HepG2 (cell line): ENCODE results near the gene VRK2. TPM values are rescaled to one million over a fixed set of nuclear protein-coding genes. Genes with fewer than 3 reads are reported as not detected.

Experiments
- AGO1 ChIP-seq: fragments of 200-400 bp; formaldehyde crosslinking; IDR thresholded peaks from 2 replicates; pipeline ENCODE4 v1.6.1; 2017; ENCODE audit warnings: mild to moderate bottlenecking, low read depth, low read length, moderate library complexity; ENCODE audit not compliant: poor library complexity, severe bottlenecking
- CC2D1A ChIP-seq: sonication (generic); formaldehyde crosslinking; IDR thresholded peaks from 2 replicates; pipeline ENCODE4 v1.8.1; 2023; ENCODE audit warnings: mild to moderate bottlenecking, missing genetic modification reagents
- DBP ChIP-seq: sonication (generic); formaldehyde crosslinking; IDR thresholded peaks from 2 replicates; pipeline ENCODE4 v1.4.0; 2020; ENCODE audit warnings: missing genetic modification reagents; ENCODE audit errors: not compliant biosample characterization
- DDIT3 ChIP-seq: sonication (generic); formaldehyde crosslinking; IDR thresholded peaks from 2 replicates; pipeline ENCODE4 v1.4.0; 2020; ENCODE audit warnings: mild to moderate bottlenecking, missing genetic modification reagents
- MAF1 ChIP-seq: sonication (generic); formaldehyde crosslinking; IDR thresholded peaks from 2 replicates; pipeline ENCODE4 v1.5.0; 2020; ENCODE audit warnings: missing genetic modification reagents, borderline replicate concordance
- NONO ChIP-seq, 2 experiments: fragments of 450-650 bp in 1 of 2; sonication (generic) in 1 of 2; formaldehyde crosslinking in 1 of 2; IDR thresholded peaks in 1 of 2; conservative IDR thresholded peaks in 1 of 2; 2 replicates each; pipeline versions ENCODE4 v1.6.1 to v1.8.0; 2017 to 2022; ENCODE audit warnings: mild to moderate bottlenecking in 1 of 2, missing genetic modification reagents in 1 of 2, moderate library complexity in 1 of 2
- PPARG ChIP-seq: conservative IDR thresholded peaks from 2 replicates; pipeline ENCODE4 v1.6.1; 2016; ENCODE audit warnings: missing biosample characterization, missing genetic modification reagents
- RBM39 ChIP-seq: fragments of 200-400 bp; formaldehyde crosslinking; IDR thresholded peaks from one replicate; pipeline ENCODE4 v1.6.1; 2018; ENCODE audit warnings: antibody characterized with exemption, mild to moderate bottlenecking, low read depth, low read length; ENCODE audit not compliant: poor library complexity, severe bottlenecking
- RCOR2 ChIP-seq: IDR thresholded peaks from 2 replicates; pipeline ENCODE4 v1.6.1; 2016; ENCODE audit warnings: missing biosample characterization, missing genetic modification reagents
- SMC3 ChIP-seq: IDR thresholded peaks from 2 replicates; pipeline ENCODE4 v1.6.1; 2011; ENCODE audit warnings: low read length, improper control_type of control experiment
- SMYD3 ChIP-seq: sonication (generic); formaldehyde crosslinking; IDR thresholded peaks from 2 replicates; pipeline ENCODE4 v1.8.1; 2023; ENCODE audit warnings: mild to moderate bottlenecking, missing genetic modification reagents
- SYNCRIP ChIP-seq: fragments of 200-400 bp; formaldehyde crosslinking; IDR thresholded peaks from 2 replicates; pipeline ENCODE4 v1.6.1; 2018; ENCODE audit warnings: mild to moderate bottlenecking, low read depth, low read length; ENCODE audit not compliant: insufficient read depth
- TGIF2 ChIP-seq: IDR thresholded peaks from 2 replicates; pipeline ENCODE4 v1.6.1; 2016; ENCODE audit warnings: control low read depth, missing compliant biosample characterization
- TOPORS ChIP-seq: sonication (generic); formaldehyde crosslinking; IDR thresholded peaks from 2 replicates; pipeline ENCODE4 v1.8.0; 2023; ENCODE audit warnings: mild to moderate bottlenecking, missing genetic modification reagents
- ZFP36 ChIP-seq: fragments of 150-350 bp; IDR thresholded peaks from 2 replicates; pipeline ENCODE4 v1.6.1; 2018; ENCODE audit warnings: borderline replicate concordance, low read length, low read depth; ENCODE audit not compliant: partially characterized antibody
- ZHX2 ChIP-seq, 2 experiments: sonication (generic) in 1 of 2; formaldehyde crosslinking in 1 of 2; IDR thresholded peaks; 2 replicates each; pipeline versions ENCODE4 v1.6.1 to v1.9.0; 2014 to 2022; ENCODE audit warnings: antibody characterized with exemption in 1 of 2, borderline replicate concordance in 1 of 2, inconsistent platforms in 1 of 2, low read depth in 1 of 2, missing genetic modification reagents in 1 of 2
- ZIK1 ChIP-seq: sonication (generic); formaldehyde crosslinking; IDR thresholded peaks from 2 replicates; pipeline ENCODE4 v1.5.0; 2020; ENCODE audit warnings: mild to moderate bottlenecking, low read depth, missing genetic modification reagents, borderline replicate concordance
- ZNF275 ChIP-seq: sonication (generic); formaldehyde crosslinking; IDR thresholded peaks from 2 replicates; pipeline ENCODE4 v1.8.0; 2022; ENCODE audit warnings: missing genetic modification reagents, mild to moderate bottlenecking, inconsistent platforms, borderline replicate concordance
- ZSCAN22 ChIP-seq: sonication (generic); formaldehyde crosslinking; IDR thresholded peaks from 2 replicates; pipeline ENCODE4 v1.4.0; 2020; ENCODE audit warnings: mild to moderate bottlenecking, missing genetic modification reagents
- polyA plus RNA-seq, 8 experiments: library from polyadenylated mRNA; depleted of rRNA in 3 of 8; stranded (reverse) in 7 of 8; unstranded in 1 of 8; fragments of >200 nt; fragmentation: Illumina TruSeq in 4 of 8; extraction: Trizol in 4 of 8; gene quantifications; 2 replicates each; pipeline versions ENCODE4 v1.2.1 to v1.2.3, GENCODE V29; 2011 to 2016; ENCODE audit warnings: low read depth in 4 of 8, missing spikeins in 1 of 8, mixed read lengths in 1 of 8; ENCODE audit not compliant: insufficient read depth in 1 of 8
- total RNA-seq, 5 experiments: library from RNA; depleted of rRNA; stranded (reverse); fragments of >200 nt; fragmentation: Illumina TruSeq; extraction: Trizol; gene quantifications; 2 replicates each; pipeline ENCODE4 v1.2.3, GENCODE V29; 2016; ENCODE audit warnings: low read depth in 1 of 5

VRK2 gene
- total and polyA plus RNA-seq, 2 of the 13 experiments (the other 11 are each of a cell fraction or from before 2014, with no cell fraction given): 13.3 to 29.1 TPM

GRCh38 chr2:58046585-58047372 is at the start of gene VRK2 (continued):
- TF ChIP-seq RCOR2 (peak; percentile 64; the same call in 1 of the 2 replicates), TGIF2 (CRISPR knock-in tag) (peak; percentile 92; the same call in 1 of the 2 replicates), SMYD3 (CRISPR knock-in tag) (0 out of 2 replicates have a peak, but pooled peaks have one; percentile 60), AGO1 (peak; percentile 63), ZFP36 (no peak), DBP (CRISPR knock-in tag) (peak; percentile 69), SYNCRIP (no peak), RBM39 (peak; percentile 93), MAF1 (CRISPR knock-in tag) (peak; percentile 84), ZIK1 (CRISPR knock-in tag) (peak; percentile 94; the same call in 1 of the 2 replicates), SMC3 (no peak; the same call in 1 of the 2 replicates), NONO (IDR thresholded peaks at IDR 0.05) (no peak), NONO (CRISPR knock-in tag; conservative IDR thresholded peaks at IDR 0.05) (peak; percentile 58), DDIT3 (CRISPR knock-in tag) (no peak), PPARG (CRISPR knock-in tag) (peak; percentile 32; the same call in 1 of the 2 replicates), CC2D1A (CRISPR knock-in tag) (0 out of 2 replicates have a peak, but pooled peaks have one; percentile 82), TOPORS (0 out of 2 replicates have a peak, but pooled peaks have one; percentile 80), ZHX2 (IDR thresholded peaks at IDR 0.05; ENCODE audit: low read depth) (peak; percentile 61; the same call in 1 of the 2 replicates), ZHX2 (CRISPR knock-in tag; IDR thresholded peaks at IDR 0.05; ENCODE audit: borderline replicate concordance) (peak; percentile 88), ZNF275 (peak; percentile 89), ZSCAN22 (CRISPR knock-in tag) (peak; percentile 87)
